K562 (cell line): ENCODE results near the gene PCAT6. TPM values are rescaled to one million over a fixed set of nuclear protein-coding genes. Genes with fewer than 3 reads are reported as not detected.

Experiments used
- ATAC-seq: fragments of 200-7000 bp; cut with Tn5 transposase; 3 replicates; pipeline ENCODE4 v1.9.1; 2020; ENCODE audit warnings: moderate library complexity
- BruUV-seq: library from RNA; stranded (reverse); fragments of 400-500 nt; replicated peaks from 2 replicates; lab custom pipeline; 2021; lab: Mats Ljungman, UMichigan
- CTCF ChIA-PET: fragments of 300-600 bp; formaldehyde crosslinking; extraction: SDS; loops from one replicate; lab custom pipeline; 2021; ENCODE audit warnings: low intra/inter-chr PET ratio; lab: Yijun Ruan, JAX
- POLR2A ChIA-PET: fragments of 300-600, 350-650 bp; sonication (Branson Sonifier 250); formaldehyde crosslinking; extraction: SDS; loops from one replicate; lab custom pipeline; 2021; ENCODE audit warnings: antibody characterized with exemption, inconsistent platforms; lab: Yijun Ruan, JAX
- DNase-seq, 4 experiments: peaks; one replicate each; pipeline versions ENCODE4 v3.0.0 to v3.0.0-alpha.2; 2011 to 2018; ENCODE audit warnings: low spot score in 3 of 4, mixed read lengths in 3 of 4; ENCODE audit errors: extremely low read depth in 1 of 4
- FAIRE-seq: peaks from 2 replicates; lab custom pipeline; 2011; peaks lifted over from hg19 to GRCh38; lab: Jason Lieb, UNC
- H2AFZ ChIP-seq: 2 replicates; pipeline ENCODE4 v1.6.0; 2011; ENCODE audit warnings: low read depth, low read length, control low read depth, inconsistent platforms
- H3K27ac ChIP-seq: fragments of 200-600 bp; 3 replicates; pipeline ENCODE4 v1.8.0; 2011; ENCODE audit warnings: low read depth, mild to moderate bottlenecking, control low read depth, inconsistent platforms, low read length, moderate library complexity, mixed read lengths; ENCODE audit errors: extremely low read depth
- H3K27me3 ChIP-seq, 2 experiments: fragments of 300-600 bp in 1 of 2; 2 replicates in 1 of 2; 3 replicates in 1 of 2; pipeline versions ENCODE4 v1.6.0 to v1.8.0; 2011; ENCODE audit warnings: inconsistent platforms in 2 of 2, low read length in 2 of 2, mild to moderate bottlenecking in 1 of 2, mixed read lengths in 1 of 2, moderate library complexity in 1 of 2; ENCODE audit not compliant: control insufficient read depth in 2 of 2, insufficient read depth in 2 of 2
- H3K36me3 ChIP-seq: fragments of 300-600 bp; 3 replicates; pipeline ENCODE4 v1.8.0; 2011; ENCODE audit warnings: mild to moderate bottlenecking, low read length, inconsistent platforms; ENCODE audit not compliant: control insufficient read depth, insufficient read depth
- H3K4me1 ChIP-seq, 2 experiments: fragments of 200-600 bp in 1 of 2; replicated peaks in 1 of 2; 2 replicates in 1 of 2; 3 replicates in 1 of 2; pipeline versions ENCODE4 v1.5.1 to v1.8.0; 2011; ENCODE audit warnings: inconsistent platforms in 2 of 2, low read length in 2 of 2, mild to moderate bottlenecking in 1 of 2, mixed read lengths in 1 of 2, moderate library complexity in 1 of 2; ENCODE audit not compliant: control insufficient read depth in 2 of 2, insufficient read depth in 2 of 2
- H3K4me2 ChIP-seq: 2 replicates; pipeline ENCODE4 v1.6.1; 2011; ENCODE audit warnings: low read length, control low read depth, inconsistent platforms, mixed read lengths; ENCODE audit not compliant: insufficient read depth
- H3K4me3 ChIP-seq: fragments of 200-600 bp; sonication (generic), shearing (Covaris generic); 2 replicates; pipeline ENCODE4 v1.5.1; 2016; ENCODE audit warnings: control low read depth, inconsistent platforms
- H3K79me2 ChIP-seq: fragments of 200-600 bp; 3 replicates; pipeline ENCODE4 v1.8.0; 2011; ENCODE audit warnings: low read length, inconsistent platforms; ENCODE audit not compliant: control insufficient read depth, insufficient read depth
- H3K9ac ChIP-seq, 2 experiments: 2 replicates each; pipeline versions ENCODE4 v1.6.0 to v1.6.1; 2011; ENCODE audit warnings: low read depth in 2 of 2, low read length in 2 of 2, control low read depth in 1 of 2, inconsistent platforms in 1 of 2, mild to moderate bottlenecking in 1 of 2, mixed read lengths in 1 of 2; ENCODE audit not compliant: insufficient read depth in 1 of 2
- H3K9me1 ChIP-seq: one replicate; pipeline ENCODE4 v1.6.0; 2011; ENCODE audit warnings: inconsistent platforms, mild to moderate bottlenecking, low read length, moderate library complexity; ENCODE audit not compliant: control insufficient read depth, insufficient read depth
- H3K9me3 ChIP-seq: replicated peaks from 2 replicates; pipeline ENCODE4 v1.5.1; 2011; ENCODE audit warnings: low read depth, low read length, inconsistent platforms; ENCODE audit not compliant: control insufficient read depth, insufficient read depth
- H4K20me1 ChIP-seq: replicated peaks from 2 replicates; pipeline ENCODE4 v1.6.1; 2011; ENCODE audit warnings: low read length, inconsistent platforms, mixed read lengths; ENCODE audit not compliant: control insufficient read depth, insufficient read depth
- CEBPB ChIP-seq: fragments of 450-650 bp; IDR thresholded peaks from 2 replicates; pipeline ENCODE4 v1.6.1; 2016; ENCODE audit warnings: missing genetic modification characterization, missing compliant biosample characterization
- CEBPG ChIP-seq, 3 experiments: fragments of 200-800 bp in 1 of 3; sonication (Bioruptor generic) in 1 of 3; sonication (generic) in 1 of 3; formaldehyde crosslinking in 1 of 3; IDR thresholded peaks in 2 of 3; conservative IDR thresholded peaks in 1 of 3; 2 replicates each; pipeline versions ENCODE4 v1.6.1 to v1.8.0; 2016 to 2022; ENCODE audit warnings: missing compliant biosample characterization in 2 of 3, missing genetic modification characterization in 2 of 3, mild to moderate bottlenecking in 1 of 3, missing genetic modification reagents in 1 of 3
- ZKSCAN3 ChIP-seq: fragments of 250-450 bp; sonication (Bioruptor Pico); IDR thresholded peaks from 2 replicates; pipeline ENCODE4 v1.4.0; 2020
- WGBS: fragments of 100-300 bp; shearing (Covaris generic); methylation state at CpG from one replicate; pipeline ENCODE4 v1.1.6; 2016; ENCODE audit warnings: low coverage, mixed read lengths; ENCODE audit not compliant: insufficient coverage; ENCODE audit errors: missing lambda C conversion rate; 5-methylcytosine and 5-hydroxymethylcytosine counted together
- in situ Hi-C: fragments of 300-500 bp; cut with MboI; formaldehyde crosslinking; loops from 4 replicates; pipeline ENCODE4 v1.15.0; 2018; ENCODE audit warnings: inconsistent platforms, mixed read lengths
- intact Hi-C: fragments of 100-400 bp; cut with micrococcal nuclease; formaldehyde crosslinking; loops from 2 replicates; pipeline ENCODE4 v1.14.2; 2022
- polyA plus RNA-seq, 8 experiments: library from polyadenylated mRNA; depleted of rRNA in 4 of 8; stranded (reverse) in 5 of 8; unstranded in 3 of 8; fragments of >200 nt; fragmentation: Nextera tagmentation in 2 of 8; fragmentation: Illumina TruSeq in 1 of 8; extraction: Ambion mirVana in 2 of 8; extraction: Trizol in 1 of 8; gene quantifications; 2 replicates each; pipeline versions ENCODE4 v1.2.1 to v1.2.3, GENCODE V29; 2011 to 2014; ENCODE audit warnings: inconsistent platforms in 1 of 8, missing spikeins in 1 of 8
- total RNA-seq, 7 experiments: library from RNA; depleted of rRNA in 6 of 7; stranded (reverse); fragments of >200 nt in 6 of 7; fragmentation: Illumina TruSeq in 2 of 7; extraction: Trizol in 2 of 7; gene quantifications; 2 replicates each; pipeline versions ENCODE4 v1.2.1 to v1.2.3, GENCODE V29; 2011 to 2021; ENCODE audit warnings: low replicate concordance in 1 of 7

Gene PCAT6
- total and polyA plus RNA-seq, 9 of the 15 experiments (the other 6 are each of a cell fraction or from before 2014, with no cell fraction given): 0.25 to 2.4 (median 0.54) TPM; not detected in 1

DNA sequence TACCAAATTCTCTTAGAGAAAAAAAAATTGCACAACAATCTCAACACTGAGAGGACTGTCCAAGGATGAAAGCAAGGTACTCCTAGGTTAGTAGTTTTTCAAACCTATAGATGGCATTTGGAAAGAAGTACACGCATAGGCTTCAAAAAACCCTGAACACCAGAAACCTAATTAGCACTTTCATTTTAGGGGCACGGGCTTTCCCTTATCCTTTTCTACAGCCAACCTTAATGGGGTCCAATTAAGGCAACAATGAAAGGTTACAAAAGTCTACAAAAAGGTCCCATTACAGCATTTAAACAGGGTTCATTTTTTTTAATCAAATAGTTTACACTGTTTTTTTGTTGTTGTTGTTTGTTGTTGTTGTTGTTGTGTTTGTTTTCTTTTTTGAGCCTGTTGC is 8.7 kb upstream of the PCAT6 start:
- Histone ChIP-seq H3K4me1 (peaks cover 16 to 17% of the 10 kb centered on the region in 2 experiments; a peak in 4 of 5 replicates), H4K20me1 (peaks cover 2% of the 10 kb centered on the region; the same call in 1 of the 2 replicates), H3K9me1 (peaks cover under 1% of the 10 kb centered on the region), H3K36me3 (peaks cover 11% of the 10 kb centered on the region; the same call in 1 of the 3 replicates), H3K9me3 (no peaks in the 10 kb centered on the region), H3K4me3 (no peak overlapping the region), H3K27ac (no peak overlapping the region), H2AFZ (no peak overlapping the region), H3K79me2 (peaks cover 98% of the 10 kb centered on the region), H3K4me2 (no peak overlapping the region), H3K27me3 (no peaks in the 10 kb centered on the region), H3K9ac (no peak overlapping the region)
- DNase-seq (no peak), FAIRE-seq (no peak), ATAC-seq (no peak)
- 63% methylated on average over 2 of the region's 2 CpGs for WGBS
- no TSS peak for BruUV-seq
- peak; percentile 51 for TF ChIP-seq CEBPB
- TF ChIP-seq ZKSCAN3 (CRISPR knock-in tag): no peak
- TF ChIP-seq CEBPG (CRISPR knock-in tag; IDR thresholded peaks at IDR 0.05): no peak
- 0 out of 4 replicates have a peak, but pooled peaks of 1 of the 2 experiments have one; percentile 24 for TF ChIP-seq CEBPG (tag; conservative IDR thresholded peaks at IDR 0.05 in 1 of 2, IDR thresholded peaks at IDR 0.05 in 1 of 2)
- ChIA-PET POLR2A (interaction anchor here (1.5 to 1.6 kb wide), 2 partner anchors 9 to 11 kb away, joined by 4 to 5 read pairs; no protein-coding TSS in a partner anchor), CTCF (no interaction called here)
- intact Hi-C loops: loop anchor here (10.0 kb wide), 1 partner anchor 647 kb away; no protein-coding TSS in a partner anchor
- in situ Hi-C loops: no loop called here
